Muscle layer of duodenum (tissue), 2 donors: ENCODE data around the gene HRH1.
A peak's percentile ranks its signal among the peaks of the same experiment; 100 is the strongest.

Source experiments
- H3K27ac ChIP-seq: one replicate; pipeline ENCODE4 v1.7.0; 2013; ENCODE audit warnings: mild to moderate bottlenecking, low read length
- H3K27me3 ChIP-seq: one replicate; pipeline ENCODE4 v1.7.0; 2013; ENCODE audit warnings: low read depth, mild to moderate bottlenecking, control low read depth, low read length
- H3K36me3 ChIP-seq, 2 donors: one replicate each; pipeline ENCODE4 v1.7.0; 2013; ENCODE audit warnings: low read length in 2 of 2, control low read depth in 1 of 2, mild to moderate bottlenecking in 1 of 2; ENCODE audit not compliant: insufficient read depth in 2 of 2, control insufficient read depth in 1 of 2
- H3K4me1 ChIP-seq, 2 donors: one replicate each; pipeline ENCODE4 v1.7.0; 2013; ENCODE audit warnings: low read length in 2 of 2, mild to moderate bottlenecking in 2 of 2, control low read depth in 1 of 2, moderate library complexity in 1 of 2; ENCODE audit not compliant: insufficient read depth in 2 of 2, control insufficient read depth in 1 of 2
- H3K4me3 ChIP-seq, 2 donors: one replicate each; pipeline ENCODE4 v1.7.0; 2013; ENCODE audit warnings: low read length in 2 of 2, low read depth in 1 of 2, mild to moderate bottlenecking in 1 of 2
- H3K9me3 ChIP-seq, 2 donors: one replicate each; pipeline ENCODE4 v1.7.0; 2013; ENCODE audit warnings: low read length in 2 of 2, control low read depth in 1 of 2, mild to moderate bottlenecking in 1 of 2; ENCODE audit not compliant: control insufficient read depth in 1 of 2
- donor health status: healthy.

Gene HRH1

DNA sequence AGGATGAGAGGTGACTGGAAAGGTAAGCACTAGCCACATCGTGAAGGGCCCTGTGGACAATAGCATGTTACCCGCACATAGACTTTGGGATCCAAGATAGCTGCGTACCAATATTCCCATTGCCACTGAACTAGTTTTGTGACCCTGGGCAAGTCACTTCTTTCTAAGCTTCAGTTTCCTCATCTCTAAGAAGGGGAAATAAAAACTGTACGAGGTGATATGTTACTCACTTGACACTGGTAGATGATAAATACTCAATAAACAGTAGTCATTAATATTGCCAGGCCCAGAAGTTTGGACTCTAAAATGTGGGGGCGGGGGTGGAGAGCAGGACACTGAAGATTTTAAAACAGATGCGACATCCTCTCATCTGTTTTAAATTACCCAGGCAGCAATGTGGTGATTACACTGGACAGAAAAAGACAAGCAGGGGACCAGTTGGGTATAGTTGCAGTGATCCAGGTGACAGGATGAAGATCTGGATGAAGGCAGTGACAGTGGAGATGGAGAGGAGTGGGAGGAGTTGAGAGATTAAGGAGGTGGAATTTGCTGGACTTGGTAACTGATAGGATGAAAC, 120.4 kb downstream of the HRH1 start:
- Histone ChIP-seq H3K4me1 (peaks cover 8 to 24% of the 10 kb centered on the region in 2 donors), H3K9me3 (no peaks in the 10 kb centered on the region), H3K27ac (peak overlapping the region; percentile 40), H3K27me3 (no peaks in the 10 kb centered on the region), H3K36me3 (no peaks in the 10 kb centered on the region), H3K4me3 (no peak overlapping the region)

GRCh38 chr3:11275926-11276325, 121.6 kb downstream of the HRH1 start:
- Histone ChIP-seq H3K4me1 (peaks cover 8 to 24% of the 10 kb centered on the region in 2 donors), H3K9me3 (no peaks in the 10 kb centered on the region), H3K27ac (no peak overlapping the region), H3K36me3 (peaks cover 2 to 4% of the 10 kb centered on the region in 2 donors), H3K4me3 (no peak overlapping the region), H3K27me3 (no peaks in the 10 kb centered on the region)

- Histone ChIP-seq H3K27me3 (no peaks in the 10 kb centered on the region), H3K4me3 (no peak overlapping the region), H3K27ac (no peak overlapping the region), H3K9me3 (no peaks in the 10 kb centered on the region), H3K4me1 (peaks cover 8 to 25% of the 10 kb centered on the region in 2 donors), H3K36me3 (peaks cover 5 to 6% of the 10 kb centered on the region in 2 donors)
These were observed 122.6 kb downstream of the HRH1 start for GRCh38 chr3:11276901-11277300.

DNA sequence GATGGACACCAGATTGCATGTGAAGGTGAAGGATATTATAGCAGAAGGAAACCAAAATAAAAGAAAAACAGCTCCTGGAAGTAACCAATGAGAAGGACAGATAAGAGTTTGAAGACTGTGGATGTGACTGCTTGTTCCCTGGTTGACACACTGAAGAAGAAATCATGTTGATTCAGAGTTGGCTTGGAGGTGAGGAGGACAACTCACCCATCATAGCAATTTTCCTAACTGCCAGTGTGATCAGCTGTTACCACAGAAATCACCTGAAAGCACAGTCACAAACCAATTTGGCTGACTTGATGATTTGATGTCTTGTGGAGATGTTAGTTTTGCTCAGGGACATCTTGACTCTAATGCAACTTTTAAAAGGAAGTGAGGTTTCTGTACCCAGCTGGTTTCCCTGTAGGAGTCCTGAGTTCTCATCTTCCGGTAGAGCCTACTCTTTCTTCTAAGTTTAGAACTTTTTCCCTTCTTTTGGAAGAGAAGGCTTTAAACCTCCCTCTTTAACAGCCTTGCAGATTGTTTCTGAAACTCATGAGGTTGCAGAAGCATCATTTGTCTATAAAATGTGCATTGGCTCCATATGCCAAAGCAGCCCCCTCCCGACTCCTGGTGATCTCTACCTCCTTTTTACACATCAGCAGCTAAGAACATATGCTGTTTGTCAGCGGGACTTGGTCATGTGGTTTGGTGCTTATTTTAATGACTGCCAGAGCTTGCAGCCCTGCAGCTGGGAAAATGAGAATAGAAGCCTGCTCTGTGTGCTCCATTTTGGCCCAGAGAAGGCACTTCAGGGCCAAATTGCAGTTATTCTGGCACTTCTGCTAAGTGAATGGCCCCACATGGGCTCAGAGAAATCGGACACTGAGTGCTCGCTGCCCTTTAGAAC, 128.2 kb downstream of the HRH1 start:
- Histone ChIP-seq H3K36me3 (peaks cover 11 to 14% of the 10 kb centered on the region in 2 donors), H3K4me3 (peak overlapping the region in 1 of 2 donors; percentile 6), H3K9me3 (no peaks in the 10 kb centered on the region), H3K27me3 (no peaks in the 10 kb centered on the region), H3K27ac (peak overlapping the region; percentile 56), H3K4me1 (peaks cover 5 to 23% of the 10 kb centered on the region in 2 donors)

- H3K4me1 ChIP-seq = peaks cover 12 to 29% of the 10 kb centered on the region in 2 donors
- H3K9me3 ChIP-seq = no peaks in the 10 kb centered on the region
- peak overlapping the region; percentile 27 for H3K27ac ChIP-seq
- peaks cover 11 to 14% of the 10 kb centered on the region in 2 donors for H3K36me3 ChIP-seq
- no peak overlapping the region for H3K4me3 ChIP-seq
- H3K27me3 ChIP-seq = no peaks in the 10 kb centered on the region
These were observed 128.8 kb downstream of the HRH1 start for GRCh38 chr3:11283139-11283475.

DNA sequence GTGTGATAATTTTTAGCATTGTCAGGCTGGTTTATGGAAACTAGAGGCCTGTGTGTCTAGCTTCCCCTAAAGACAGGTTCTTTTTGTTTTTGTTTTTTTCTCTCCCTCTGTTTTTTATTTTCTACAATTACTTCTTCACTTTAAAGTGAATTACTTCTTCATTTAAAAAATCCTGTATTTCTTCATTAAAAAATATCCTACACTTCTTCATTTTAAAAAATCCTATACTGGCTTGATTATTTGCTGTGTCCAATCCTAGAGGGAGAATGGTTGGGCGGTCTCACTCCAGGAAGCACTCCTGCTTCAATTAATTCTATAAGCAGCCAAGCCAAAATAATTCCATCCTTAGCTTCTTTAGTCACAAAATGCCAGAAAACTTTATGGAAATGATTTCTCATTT, 129.7 kb downstream of the HRH1 start:
- no peaks in the 10 kb centered on the region for H3K27me3 ChIP-seq
- H3K27ac ChIP-seq = no peak overlapping the region
- H3K4me3 ChIP-seq = no peak overlapping the region
- H3K4me1 ChIP-seq = peaks cover 13 to 38% of the 10 kb centered on the region in 2 donors
- no peaks in the 10 kb centered on the region for H3K9me3 ChIP-seq
- peaks cover 13 to 14% of the 10 kb centered on the region in 2 donors for H3K36me3 ChIP-seq

GRCh38 chr3:11285471-11285870, 131.2 kb downstream of the HRH1 start:
- H3K27me3 ChIP-seq = no peaks in the 10 kb centered on the region
- H3K9me3 ChIP-seq = no peaks in the 10 kb centered on the region
- no peak overlapping the region for H3K4me3 ChIP-seq
- no peak overlapping the region for H3K27ac ChIP-seq
- peaks cover 13 to 47% of the 10 kb centered on the region in 2 donors for H3K4me1 ChIP-seq
- peaks cover 14 to 16% of the 10 kb centered on the region in 2 donors for H3K36me3 ChIP-seq

DNA sequence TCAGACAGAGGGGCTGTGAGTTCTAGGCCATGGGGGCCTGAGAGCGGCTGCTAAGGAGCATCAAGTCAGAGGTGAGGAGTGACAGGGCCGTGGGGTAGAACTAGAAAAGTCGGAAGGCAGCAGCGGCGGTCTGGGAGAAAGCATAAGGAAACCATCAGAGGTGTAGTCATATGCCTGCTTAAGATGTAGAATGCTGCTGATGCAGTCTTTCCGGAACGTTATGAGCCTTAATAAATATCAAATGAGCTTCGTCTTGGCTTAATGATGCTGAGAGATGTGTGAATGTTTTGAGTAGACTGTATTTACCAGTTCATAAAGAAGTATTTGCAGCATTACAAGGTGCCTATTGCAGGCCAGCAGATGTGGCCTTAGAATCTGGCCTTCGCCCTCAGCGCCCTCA, 133.1 kb downstream of the HRH1 start:
- Histone ChIP-seq H3K36me3 (peaks cover 5 to 6% of the 10 kb centered on the region in 2 donors), H3K4me1 (peaks cover 13 to 41% of the 10 kb centered on the region in 2 donors), H3K9me3 (no peaks in the 10 kb centered on the region), H3K27me3 (no peaks in the 10 kb centered on the region), H3K4me3 (no peak overlapping the region), H3K27ac (peak overlapping the region; percentile 85)

DNA sequence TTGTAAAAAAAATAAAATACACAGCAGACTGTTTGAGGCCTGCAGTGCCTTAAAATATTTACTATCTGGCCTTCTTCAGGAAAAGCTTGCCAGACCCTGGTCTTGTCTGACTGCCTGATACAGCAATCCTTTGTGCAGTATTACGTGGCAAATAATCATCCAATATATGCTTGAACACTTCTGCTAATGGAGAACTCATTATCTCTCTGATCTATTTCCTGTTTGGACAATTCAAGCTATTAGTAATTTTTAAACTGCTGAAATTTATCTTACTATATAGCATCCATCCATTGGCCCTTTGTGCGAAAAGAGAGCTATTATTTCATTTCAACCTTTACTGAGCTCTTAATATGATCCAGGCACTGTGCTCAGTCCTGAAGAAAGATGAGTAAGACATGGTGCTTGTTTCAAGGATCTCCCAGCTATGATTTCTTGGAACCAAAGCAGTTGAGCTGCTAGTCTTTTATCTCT, 133.8 kb downstream of the HRH1 start:
- peak overlapping the region; percentile 85 for H3K27ac ChIP-seq
- H3K4me1 ChIP-seq = peaks cover 13 to 36% of the 10 kb centered on the region in 2 donors

GRCh38 chr3:11288786-11289637, 134.7 kb downstream of the HRH1 start:
- Histone ChIP-seq H3K4me1 (peaks cover 13 to 27% of the 10 kb centered on the region in 2 donors), H3K9me3 (no peaks in the 10 kb centered on the region), H3K27ac (peak overlapping the region; percentile 85), H3K27me3 (no peaks in the 10 kb centered on the region), H3K4me3 (peak overlapping the region in 1 of 2 donors; percentile 7), H3K36me3 (peaks cover 0 to 5% of the 10 kb centered on the region in 2 donors)

More for the DNA sequence above, 133.8 kb downstream of the HRH1 start:
- Histone ChIP-seq H3K36me3 (peaks cover 0 to 5% of the 10 kb centered on the region in 2 donors), H3K27me3 (no peaks in the 10 kb centered on the region), H3K4me3 (no peak overlapping the region), H3K9me3 (no peaks in the 10 kb centered on the region)

- Histone ChIP-seq H3K4me1 (peaks cover 13 to 27% of the 10 kb centered on the region in 2 donors), H3K27ac (peak overlapping the region; percentile 85), H3K36me3 (peaks cover 0 to 5% of the 10 kb centered on the region in 2 donors), H3K27me3 (no peaks in the 10 kb centered on the region), H3K9me3 (no peaks in the 10 kb centered on the region), H3K4me3 (no peak overlapping the region)
These were observed 135.6 kb downstream of the HRH1 start for GRCh38 chr3:11289864-11290263.
